UCSD-AML1 (cell line): ENCODE results near the gene PARD3.

ENCODE experiments used
- DNase-seq: peaks from one replicate; lab custom pipeline; 2025; ENCODE audit not compliant: unreplicated experiment; lab: John Stamatoyannopoulos, UW

PARD3 gene

GRCh38 chr10:34697351-34698247 is 117.5 kb downstream of the PARD3 start:
- no peak for DNase-seq

- no peak for DNase-seq
Observed at GRCh38 chr10:34696423-34696822, 118.7 kb downstream of the PARD3 start.

- no peak for DNase-seq
Observed at GRCh38 chr10:34690383-34691049, 124.6 kb downstream of the PARD3 start.

- DNase-seq = no peak
Observed at GRCh38 chr10:34689053-34689452, 126.0 kb downstream of the PARD3 start.

GRCh38 chr10:34687434-34688210 is 127.5 kb downstream of the PARD3 start:
- no peak for DNase-seq

GRCh38 chr10:34682580-34682979 is 132.5 kb downstream of the PARD3 start:
- DNase-seq = no peak

GRCh38 chr10:34681933-34682332 is 133.2 kb downstream of the PARD3 start:
- DNase-seq = no peak

GRCh38 chr10:34679177-34679576 is 135.9 kb downstream of the PARD3 start:
- no peak for DNase-seq

GRCh38 chr10:34677591-34677990 is 137.5 kb downstream of the PARD3 start:
- no peak for DNase-seq

- no peak for DNase-seq
Observed at GRCh38 chr10:34677132-34677531, 138.0 kb downstream of the PARD3 start.

GRCh38 chr10:34674176-34674575 is 140.9 kb downstream of the PARD3 start:
- no peak for DNase-seq

GRCh38 chr10:34670081-34670480 is 145.0 kb downstream of the PARD3 start:
- no peak for DNase-seq

- no peak for DNase-seq
Observed at GRCh38 chr10:34669079-34669478, 146.0 kb downstream of the PARD3 start.

- no peak for DNase-seq
Observed at GRCh38 chr10:34667177-34667576, 147.9 kb downstream of the PARD3 start.

GRCh38 chr10:34666008-34666704 is 148.9 kb downstream of the PARD3 start:
- DNase-seq = no peak

- DNase-seq = no peak
Observed at GRCh38 chr10:34664706-34665105, 150.4 kb downstream of the PARD3 start.

- no peak for DNase-seq
Observed at GRCh38 chr10:34661580-34661979, 153.5 kb downstream of the PARD3 start.

- DNase-seq = no peak
Observed at GRCh38 chr10:34658934-34659333, 156.2 kb downstream of the PARD3 start.

GRCh38 chr10:34656661-34657060 is 158.4 kb downstream of the PARD3 start:
- no peak for DNase-seq

- no peak for DNase-seq
Observed at GRCh38 chr10:34655286-34656170, 159.6 kb downstream of the PARD3 start.
